GM08714 (cell line): Measurements from ENCODE around the gene BCAS1.

Experiments
- H3K4me3 ChIP-seq: fragments of 200-500 bp; sonication (Bioruptor generic); 2 replicates; pipeline ENCODE4 v1.5.1; 2014; ENCODE audit warnings: mild to moderate bottlenecking, low read length, inconsistent platforms
- ZNF274 ChIP-seq: IDR thresholded peaks from 2 replicates; pipeline ENCODE4 v1.6.1; 2012; ENCODE audit warnings: mild to moderate bottlenecking, low read depth, low read length

BCAS1 gene, protein sequence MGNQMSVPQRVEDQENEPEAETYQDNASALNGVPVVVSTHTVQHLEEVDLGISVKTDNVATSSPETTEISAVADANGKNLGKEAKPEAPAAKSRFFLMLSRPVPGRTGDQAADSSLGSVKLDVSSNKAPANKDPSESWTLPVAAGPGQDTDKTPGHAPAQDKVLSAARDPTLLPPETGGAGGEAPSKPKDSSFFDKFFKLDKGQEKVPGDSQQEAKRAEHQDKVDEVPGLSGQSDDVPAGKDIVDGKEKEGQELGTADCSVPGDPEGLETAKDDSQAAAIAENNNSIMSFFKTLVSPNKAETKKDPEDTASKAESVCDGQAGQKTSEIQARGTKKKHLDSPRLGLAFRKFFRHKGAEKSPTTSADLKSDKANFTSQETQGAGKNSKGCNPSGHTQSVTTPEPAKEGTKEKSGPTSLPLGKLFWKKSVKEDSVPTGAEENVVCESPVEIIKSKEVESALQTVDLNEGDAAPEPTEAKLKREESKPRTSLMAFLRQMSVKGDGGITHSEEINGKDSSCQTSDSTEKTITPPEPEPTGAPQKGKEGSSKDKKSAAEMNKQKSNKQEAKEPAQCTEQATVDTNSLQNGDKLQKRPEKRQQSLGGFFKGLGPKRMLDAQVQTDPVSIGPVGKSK

DNA sequence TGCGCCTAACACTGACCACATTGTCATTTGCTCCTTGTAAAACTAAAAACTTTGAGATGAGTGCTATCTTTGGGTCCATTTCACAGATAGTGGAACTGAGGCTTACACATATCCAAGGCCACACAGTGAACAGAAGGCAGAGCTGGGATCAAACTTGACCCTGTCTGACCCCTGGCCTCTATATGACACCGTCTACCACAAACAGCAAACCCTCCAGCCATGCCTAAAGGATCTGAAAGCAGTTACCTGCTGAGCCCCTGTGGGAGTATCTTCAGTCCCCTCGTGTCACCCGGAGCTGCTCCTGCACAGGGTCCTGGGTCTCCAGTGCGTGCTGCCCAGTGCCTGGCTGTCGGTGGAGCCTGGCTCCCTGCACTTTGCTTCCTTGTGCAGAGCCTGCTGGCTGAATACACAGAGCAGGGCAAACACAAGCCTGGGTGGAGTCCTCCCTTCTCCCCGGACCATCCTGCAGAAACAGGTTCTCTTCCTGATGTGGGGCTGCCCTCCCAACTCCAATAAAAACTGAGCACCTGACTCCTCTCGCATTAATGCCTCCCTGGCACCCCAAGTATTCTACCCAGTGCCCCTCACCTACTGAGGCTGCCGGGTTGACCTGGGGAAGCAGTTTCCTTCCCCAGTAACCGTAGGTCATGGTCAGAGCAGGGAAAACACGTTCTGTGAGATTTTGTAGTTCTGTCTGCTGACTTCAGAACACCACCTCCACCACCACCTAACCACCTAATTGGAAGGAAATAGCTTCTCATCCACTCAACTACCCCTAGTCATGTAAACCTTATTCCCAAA, at the start of gene BCAS1:
BCAS1 (minus strand) TSS at position 408 of the 801 bp plus-strand sequence. CDS start 11,876 bp downstream, outside the sequence.
- no peak within 1 kb of the TSS for H3K4me3 ChIP-seq
- TF ChIP-seq ZNF274: no peak

DNA sequence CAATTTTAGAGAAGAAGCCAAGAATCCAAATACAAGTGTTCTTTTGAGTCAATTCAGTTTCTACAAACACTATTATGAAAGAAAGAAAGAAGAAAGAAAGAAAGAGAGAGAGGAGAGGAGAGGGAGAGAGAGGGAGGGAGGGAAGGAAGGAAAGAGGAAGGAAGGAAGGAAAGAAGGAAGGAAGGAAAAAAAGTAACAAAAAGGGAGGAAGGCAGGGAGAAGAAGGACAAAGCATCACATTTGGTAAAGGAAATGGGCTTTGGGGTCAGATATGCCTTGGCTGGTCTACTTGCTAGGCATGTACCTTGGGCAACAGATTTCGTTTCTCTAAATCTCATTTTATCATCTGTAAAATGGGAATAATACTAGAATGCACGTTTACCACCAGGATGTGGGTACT, 49.4 kb upstream of the BCAS1 start:
- no peak for TF ChIP-seq ZNF274
- H3K4me3 ChIP-seq: no peak overlapping the region

DNA sequence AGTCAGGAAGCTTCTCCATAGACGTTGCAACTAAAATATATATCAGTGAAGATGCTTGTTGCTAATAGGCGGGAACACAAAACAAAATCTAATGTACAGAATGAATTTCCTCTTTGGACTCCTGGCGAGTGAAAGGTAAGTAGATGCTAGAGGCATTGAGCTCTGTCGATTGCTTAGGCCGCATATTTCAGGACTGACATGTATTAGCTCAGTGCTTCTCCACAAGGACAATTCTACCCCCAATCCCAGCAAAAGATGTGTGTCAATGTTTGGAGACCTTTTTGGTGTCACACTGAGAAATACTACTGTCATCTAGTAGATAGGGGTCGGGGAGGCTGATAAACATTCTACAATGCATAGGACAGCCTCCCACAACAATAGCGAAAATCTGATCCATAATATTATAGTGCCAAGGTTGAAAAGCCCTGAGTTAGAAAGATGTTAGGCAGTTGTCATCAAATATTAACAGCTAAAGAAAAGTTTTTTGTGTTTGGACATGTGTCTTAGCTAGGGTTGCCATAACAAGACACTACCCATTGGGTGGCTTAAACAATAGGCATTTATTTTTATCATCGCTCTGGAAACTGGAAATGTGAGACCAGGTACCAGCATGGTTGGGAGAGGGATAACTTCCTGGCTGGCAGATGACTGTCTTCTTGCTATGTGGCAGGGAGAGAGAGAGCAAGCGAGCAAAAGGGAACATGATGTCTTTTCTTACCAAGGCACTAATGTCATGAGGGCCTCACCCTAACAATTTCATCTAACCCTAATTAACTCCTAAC, 48.0 kb upstream of the BCAS1 start:
- no peak for TF ChIP-seq ZNF274

DNA sequence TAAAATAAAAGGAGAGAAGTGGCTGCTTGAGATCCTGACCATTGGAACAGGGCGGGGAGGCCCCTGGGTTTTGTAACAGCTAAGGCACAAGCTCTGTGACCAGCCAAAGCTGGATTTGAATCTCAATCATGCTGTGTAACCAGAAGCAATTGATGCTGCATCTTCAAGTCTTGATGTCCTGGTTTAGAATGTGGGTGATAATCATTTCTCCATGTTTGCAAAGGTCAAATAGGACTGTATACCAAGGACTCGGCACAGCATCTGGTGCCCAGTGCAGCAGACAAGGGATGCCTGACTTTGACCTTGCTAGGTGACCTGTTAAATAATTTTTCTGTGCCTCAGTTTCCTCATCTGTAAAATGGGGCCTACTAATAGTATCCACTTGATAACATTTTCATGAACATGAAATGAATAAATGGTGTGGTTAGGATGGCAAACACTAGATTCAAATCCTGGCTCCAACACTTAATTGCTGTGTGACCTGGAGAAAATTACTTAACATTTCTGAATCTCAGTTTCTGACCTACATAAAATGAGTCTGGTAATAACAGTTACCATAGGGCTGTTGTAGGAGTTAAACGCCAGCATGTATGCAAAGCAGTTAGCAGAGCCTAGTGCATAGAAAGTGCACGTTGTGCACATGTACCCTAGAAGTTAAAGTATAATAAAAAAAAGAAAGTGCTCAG, 46.3 kb upstream of the BCAS1 start:
- no peak for TF ChIP-seq ZNF274
- H3K4me3 ChIP-seq: no peak overlapping the region

More for the DNA sequence above, 48.0 kb upstream of the BCAS1 start:
- no peak overlapping the region for H3K4me3 ChIP-seq

DNA sequence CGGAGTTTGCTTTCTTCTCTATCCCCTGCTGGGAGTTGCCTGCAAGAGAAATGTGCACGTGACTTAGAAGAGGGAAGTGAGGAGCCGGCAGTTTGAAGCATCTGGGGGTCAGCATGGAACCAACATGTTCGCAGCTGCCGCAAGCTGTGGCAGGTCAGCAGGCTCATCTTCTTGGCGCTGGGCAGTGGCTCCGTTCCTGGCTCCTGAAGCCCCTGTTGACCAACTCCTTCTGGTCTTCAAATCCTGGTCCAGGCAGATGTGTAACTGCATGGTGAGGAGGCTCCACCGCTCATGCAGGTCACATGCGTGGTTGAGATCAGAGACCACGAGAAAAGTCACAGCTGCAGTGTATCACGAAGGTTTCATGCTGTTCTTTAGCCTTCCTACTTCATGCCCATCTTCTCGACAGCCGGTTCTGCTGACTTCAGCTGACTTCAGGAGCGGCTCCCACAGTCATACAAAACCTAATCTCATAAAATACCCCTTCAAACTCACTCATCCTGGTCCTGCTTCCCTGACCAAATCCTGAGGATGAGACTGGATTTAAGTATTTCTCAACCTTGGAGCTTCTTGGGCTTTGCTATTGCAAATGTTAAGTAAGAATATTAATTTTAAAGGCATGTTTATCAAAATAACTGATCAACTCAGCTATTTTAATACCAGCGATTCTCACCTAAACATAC, 44.9 kb upstream of the BCAS1 start:
- no peak for TF ChIP-seq ZNF274
- H3K4me3 ChIP-seq: no peak overlapping the region

DNA sequence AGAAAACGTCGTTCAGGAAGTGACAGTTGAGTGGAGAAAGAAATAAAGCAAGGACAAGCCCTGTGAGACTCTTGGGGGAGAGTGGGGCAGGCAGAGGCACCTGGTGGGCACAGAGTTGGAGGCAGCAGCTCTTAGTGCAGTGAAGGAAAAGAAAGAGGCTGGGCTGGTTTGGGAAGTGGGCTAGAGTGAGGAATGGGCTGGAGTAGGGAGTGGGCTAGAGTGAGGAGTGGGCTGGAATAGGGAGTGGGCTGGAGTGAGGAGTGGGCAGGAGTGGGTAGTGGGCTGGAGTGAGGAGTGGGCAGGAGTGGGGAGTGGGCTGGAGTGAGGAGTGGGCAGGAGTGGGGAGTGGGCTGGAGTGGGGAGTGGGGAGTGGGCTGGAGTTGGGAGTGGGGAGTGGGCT, 43.7 kb upstream of the BCAS1 start:
- no peak overlapping the region for H3K4me3 ChIP-seq
- no peak for TF ChIP-seq ZNF274

DNA sequence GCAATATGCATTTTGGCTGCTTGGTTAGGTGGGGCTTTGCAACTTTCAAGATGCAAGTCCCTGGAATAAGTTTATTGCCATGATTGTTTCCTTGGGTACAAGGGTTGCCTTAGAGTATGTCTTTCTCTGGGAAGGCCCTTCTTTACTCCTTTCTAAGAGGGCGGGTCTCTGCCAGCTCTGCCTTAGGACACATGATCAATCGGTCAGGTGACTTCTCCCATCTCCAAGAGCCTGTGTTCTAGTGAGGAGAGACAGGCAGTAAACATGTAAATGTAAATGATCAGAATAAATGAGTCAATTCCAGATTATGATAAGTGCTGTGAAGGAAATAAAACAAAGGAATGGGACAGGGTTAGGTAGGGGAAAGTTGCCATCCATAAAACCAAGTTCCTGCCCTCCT, 43.2 kb upstream of the BCAS1 start:
- H3K4me3 ChIP-seq: no peak overlapping the region
- TF ChIP-seq ZNF274: no peak

DNA sequence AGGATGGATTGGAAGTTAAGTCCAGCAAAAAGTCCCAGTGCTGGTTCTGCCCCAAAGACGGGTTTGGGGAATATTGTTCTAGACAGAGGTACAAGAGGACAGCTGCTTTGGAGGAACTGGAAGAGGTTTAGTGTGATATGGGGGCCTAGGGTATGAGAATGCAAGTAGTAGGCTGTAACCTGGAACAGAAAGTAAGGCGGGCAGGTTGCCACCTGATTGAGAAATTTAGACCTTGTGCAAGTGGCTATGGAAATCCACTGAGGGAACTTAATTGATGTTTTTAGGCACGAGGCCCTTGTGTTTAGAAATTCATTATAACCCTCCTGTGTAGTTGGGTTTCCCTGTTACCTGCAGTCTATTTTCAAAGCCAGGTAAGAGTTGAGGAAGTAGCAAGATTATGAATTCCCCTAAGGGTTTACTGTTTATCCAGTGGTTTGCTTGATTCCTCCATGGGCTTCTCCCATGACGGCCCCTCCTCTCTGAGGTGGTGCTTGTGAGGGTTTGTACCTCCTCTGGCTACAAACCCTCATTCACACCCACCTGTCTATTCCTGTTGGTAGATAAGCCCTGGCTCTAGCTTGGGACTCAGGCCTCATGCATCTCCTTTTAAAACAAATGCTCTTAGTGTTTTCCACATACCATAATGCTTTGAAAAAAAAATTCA, 42.0 kb upstream of the BCAS1 start:
- no peak overlapping the region for H3K4me3 ChIP-seq
- TF ChIP-seq ZNF274: no peak

DNA sequence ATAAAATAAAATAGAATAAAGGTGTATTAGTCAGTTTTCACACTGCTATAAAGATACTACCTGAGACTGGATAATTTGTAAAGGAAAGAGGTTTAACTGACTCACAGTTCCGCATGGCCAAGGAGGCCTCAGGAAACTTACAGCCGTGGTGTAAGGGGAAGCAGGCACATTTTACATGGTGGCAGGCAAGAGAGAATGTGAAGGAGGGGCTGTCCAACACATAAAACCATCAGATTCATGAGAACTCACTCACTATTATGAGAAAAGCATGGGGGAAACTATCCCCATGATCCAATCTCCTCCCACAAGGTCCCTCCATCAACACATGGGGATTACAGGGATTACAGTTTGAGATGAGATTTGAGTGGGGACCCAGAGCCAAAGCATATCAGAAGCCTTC, 41.1 kb upstream of the BCAS1 start:
- TF ChIP-seq ZNF274: no peak
- H3K4me3 ChIP-seq: no peak overlapping the region

DNA sequence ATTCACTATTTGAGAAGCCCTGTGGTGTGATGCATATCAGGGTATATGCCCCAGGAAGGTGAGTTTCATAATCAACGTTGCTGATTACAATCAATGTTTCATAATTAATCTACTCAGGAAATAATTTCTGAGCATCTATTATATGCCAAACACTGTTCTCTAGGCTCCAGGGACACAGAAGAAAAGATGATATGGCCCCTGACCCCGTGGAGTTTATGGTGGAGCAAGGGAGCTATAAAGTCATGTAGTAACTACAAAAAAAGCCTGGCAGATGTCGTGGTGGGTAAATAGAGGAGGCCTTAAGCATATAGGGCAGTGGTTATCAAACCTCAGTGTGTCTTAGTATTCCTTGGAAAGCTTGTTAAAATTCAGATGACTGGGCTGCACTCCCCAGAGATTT, 40.1 kb upstream of the BCAS1 start:
- no peak for TF ChIP-seq ZNF274
- no peak overlapping the region for H3K4me3 ChIP-seq

DNA sequence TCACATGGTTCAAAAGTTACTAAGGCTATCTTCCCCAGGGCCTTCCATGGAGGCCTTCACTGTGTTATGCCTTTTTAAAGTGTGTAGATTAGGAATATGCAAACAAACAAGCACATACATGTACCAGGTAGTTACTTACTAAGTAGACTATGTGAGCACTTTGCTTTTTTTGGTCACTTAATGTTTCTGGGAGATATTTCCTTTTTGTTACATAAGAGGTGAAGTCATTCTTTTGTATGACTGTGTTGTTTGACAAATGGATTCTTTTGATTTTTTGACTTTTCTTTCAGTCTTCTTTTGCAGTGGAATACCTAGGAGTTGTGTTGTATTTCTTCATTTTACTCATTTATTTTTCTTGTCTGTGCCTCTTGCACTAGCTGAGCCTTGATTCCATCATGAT, 39.6 kb upstream of the BCAS1 start:
- H3K4me3 ChIP-seq: no peak overlapping the region
- TF ChIP-seq ZNF274: no peak

DNA sequence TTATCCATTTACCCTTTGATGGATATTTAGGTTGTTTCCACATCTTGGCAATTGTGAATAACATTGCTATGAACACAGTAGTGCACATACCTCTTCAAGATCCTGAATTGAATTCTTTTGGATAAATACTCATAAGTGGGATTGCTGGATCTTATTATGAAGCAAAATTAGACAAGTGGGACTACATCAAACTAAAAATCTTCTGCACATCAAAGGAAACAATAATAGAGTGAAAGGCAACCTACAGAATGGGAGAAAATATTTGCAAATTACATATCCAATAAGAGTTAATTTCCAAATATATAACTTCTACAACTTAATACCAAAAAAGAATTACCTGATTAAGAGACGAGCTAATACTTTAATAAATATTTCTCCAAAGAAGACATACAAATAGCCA, 38.4 kb upstream of the BCAS1 start:
- H3K4me3 ChIP-seq: no peak overlapping the region
- no peak for TF ChIP-seq ZNF274
